Testis (tissue), 2 donors: ENCODE data around the gene SAP25.

Experiments
- POLR2A ChIP-seq: fragments of 450-650 bp; IDR thresholded peaks from one replicate; pipeline ENCODE4 v1.6.1; 2017; ENCODE audit warnings: antibody characterized with exemption, mild to moderate bottlenecking, moderate library complexity
- TF ChIP-seq, protein P1 (sequence below), 3 experiments: fragments of 450-650 bp in 2 of 3; fragments of 200-600 bp in 1 of 3; sonication (generic) in 1 of 3; IDR thresholded peaks; one replicate each; pipeline ENCODE4 v1.5.1; 2016 to 2019; ENCODE audit warnings: antibody characterized with exemption in 3 of 3, mild to moderate bottlenecking in 2 of 3, moderate library complexity in 1 of 3

DNA sequence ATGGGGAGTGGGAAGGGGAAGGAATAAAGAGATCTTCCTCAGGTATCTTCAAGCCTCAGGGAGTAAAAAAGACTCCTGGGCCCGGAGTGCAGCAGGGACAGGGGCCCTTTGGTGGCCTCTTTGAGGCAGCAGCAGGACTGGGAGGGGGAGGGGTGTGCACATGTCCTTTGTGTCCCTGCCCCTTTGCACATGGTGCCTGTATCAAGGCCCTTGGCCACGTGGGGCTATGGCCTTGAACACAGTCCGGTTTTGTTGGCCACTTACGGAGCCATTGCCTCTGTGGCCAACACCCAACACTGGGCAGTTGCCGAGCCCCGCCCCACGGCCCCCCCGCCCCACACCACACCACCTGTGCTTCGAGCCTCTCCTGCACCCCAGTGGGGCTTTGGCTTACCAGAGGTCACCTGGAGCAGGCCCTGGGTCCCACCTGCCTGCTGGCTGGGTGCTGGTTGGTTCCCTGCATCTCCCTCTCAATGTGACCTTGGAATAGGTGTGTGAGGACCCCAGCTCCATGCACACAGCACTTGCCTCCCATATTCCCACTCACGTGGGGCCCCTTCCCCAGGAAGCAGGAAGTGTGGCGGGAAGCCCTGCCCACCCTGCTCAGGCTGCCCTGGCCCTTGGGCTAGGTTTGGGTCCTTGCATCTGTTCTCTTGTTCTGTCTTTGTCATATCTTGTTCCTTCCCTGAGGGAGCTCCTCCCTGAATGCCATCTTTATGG is 5.4 kb downstream of the SAP25 start:
- TF ChIP-seq, protein P1, sequence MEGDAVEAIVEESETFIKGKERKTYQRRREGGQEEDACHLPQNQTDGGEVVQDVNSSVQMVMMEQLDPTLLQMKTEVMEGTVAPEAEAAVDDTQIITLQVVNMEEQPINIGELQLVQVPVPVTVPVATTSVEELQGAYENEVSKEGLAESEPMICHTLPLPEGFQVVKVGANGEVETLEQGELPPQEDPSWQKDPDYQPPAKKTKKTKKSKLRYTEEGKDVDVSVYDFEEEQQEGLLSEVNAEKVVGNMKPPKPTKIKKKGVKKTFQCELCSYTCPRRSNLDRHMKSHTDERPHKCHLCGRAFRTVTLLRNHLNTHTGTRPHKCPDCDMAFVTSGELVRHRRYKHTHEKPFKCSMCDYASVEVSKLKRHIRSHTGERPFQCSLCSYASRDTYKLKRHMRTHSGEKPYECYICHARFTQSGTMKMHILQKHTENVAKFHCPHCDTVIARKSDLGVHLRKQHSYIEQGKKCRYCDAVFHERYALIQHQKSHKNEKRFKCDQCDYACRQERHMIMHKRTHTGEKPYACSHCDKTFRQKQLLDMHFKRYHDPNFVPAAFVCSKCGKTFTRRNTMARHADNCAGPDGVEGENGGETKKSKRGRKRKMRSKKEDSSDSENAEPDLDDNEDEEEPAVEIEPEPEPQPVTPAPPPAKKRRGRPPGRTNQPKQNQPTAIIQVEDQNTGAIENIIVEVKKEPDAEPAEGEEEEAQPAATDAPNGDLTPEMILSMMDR (IDR thresholded peaks at IDR 0.05) = no peak
- TF ChIP-seq POLR2A = no peak
